Measurements from ENCODE around the gene LMNA. TPM values are rescaled to one million over a fixed set of nuclear protein-coding genes. Genes with fewer than 3 reads are reported as not detected.
A peak's percentile ranks its signal among the peaks of the same experiment; 100 is the strongest.

LMNA gene
- total RNA-seq, 1 experiment from 2014 or later = 68.8 TPM

DNA sequence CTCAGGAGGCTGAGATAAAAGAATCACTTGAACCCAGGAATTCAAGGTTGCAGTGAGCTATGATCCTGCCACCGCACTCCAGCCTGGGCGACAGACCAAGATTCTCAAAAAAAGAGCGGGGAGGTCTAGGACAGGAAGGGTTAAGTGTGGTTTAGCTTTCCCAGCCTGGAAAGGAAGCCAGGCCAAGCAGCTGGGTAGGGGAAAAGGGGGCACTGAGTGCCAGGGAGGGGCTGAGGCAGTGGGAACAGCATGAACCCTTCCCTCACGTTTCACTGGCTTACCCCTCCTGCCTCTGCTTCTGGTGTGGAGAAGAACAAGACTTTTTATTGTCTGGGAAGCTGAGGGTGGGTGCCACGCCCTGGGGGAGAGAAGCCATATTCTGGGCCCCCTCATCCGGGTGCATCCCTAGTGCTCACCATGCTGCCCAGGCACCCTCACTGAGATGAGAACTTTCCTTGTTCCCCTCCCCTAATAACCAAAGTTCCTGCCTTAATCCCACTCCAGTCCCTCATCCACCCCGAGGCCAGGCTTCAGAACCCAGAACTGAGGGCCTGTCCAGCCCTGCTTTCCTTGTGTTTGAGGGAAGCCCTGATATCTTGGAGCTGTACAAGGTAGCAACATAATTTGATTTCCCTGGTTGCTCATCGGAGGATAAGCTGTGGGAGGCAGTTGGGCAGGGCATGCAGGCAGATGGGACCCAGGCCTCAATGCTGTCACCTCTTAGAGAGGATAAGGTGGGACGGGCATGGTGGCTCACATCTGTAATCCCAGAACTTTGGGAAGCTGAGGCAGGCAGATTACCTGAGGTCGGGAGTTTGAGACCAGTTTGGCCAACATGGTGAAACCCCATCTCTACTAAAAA lies 2.0 kb upstream of the LMNA start:
- Mint-ChIP-seq H3K9me3 (no peaks in the 10 kb centered on the region), H3K4me1 (peaks cover 37% of the 10 kb centered on the region), H3K36me3 (no peaks in the 10 kb centered on the region), H3K4me3 (no peak overlapping the region), H3K27me3 (ENCODE audit: low read depth) (peaks cover 18% of the 10 kb centered on the region), H3K27ac (no peak overlapping the region)
- TF ChIP-seq GRHL2 (CRISPR knock-in tag; IDR thresholded peaks at IDR 0.05; ENCODE audit: insufficient replicate concordance, severe bottlenecking) (no peak), FOXK1 (CRISPR knock-in tag; IDR thresholded peaks at IDR 0.05) (no peak), MYBL2 (CRISPR knock-in tag; IDR thresholded peaks at IDR 0.05) (no peak), HMGA2 (CRISPR knock-in tag; IDR thresholded peaks at IDR 0.05) (no peak), NFE2L1 (CRISPR knock-in tag; IDR thresholded peaks at IDR 0.05) (no peak)
- TF ChIP-seq, protein P1, sequence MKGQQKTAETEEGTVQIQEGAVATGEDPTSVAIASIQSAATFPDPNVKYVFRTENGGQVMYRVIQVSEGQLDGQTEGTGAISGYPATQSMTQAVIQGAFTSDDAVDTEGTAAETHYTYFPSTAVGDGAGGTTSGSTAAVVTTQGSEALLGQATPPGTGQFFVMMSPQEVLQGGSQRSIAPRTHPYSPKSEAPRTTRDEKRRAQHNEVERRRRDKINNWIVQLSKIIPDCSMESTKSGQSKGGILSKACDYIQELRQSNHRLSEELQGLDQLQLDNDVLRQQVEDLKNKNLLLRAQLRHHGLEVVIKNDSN (CRISPR knock-in tag; IDR thresholded peaks at IDR 0.05) = no peak
- TF ChIP-seq, protein P2, sequence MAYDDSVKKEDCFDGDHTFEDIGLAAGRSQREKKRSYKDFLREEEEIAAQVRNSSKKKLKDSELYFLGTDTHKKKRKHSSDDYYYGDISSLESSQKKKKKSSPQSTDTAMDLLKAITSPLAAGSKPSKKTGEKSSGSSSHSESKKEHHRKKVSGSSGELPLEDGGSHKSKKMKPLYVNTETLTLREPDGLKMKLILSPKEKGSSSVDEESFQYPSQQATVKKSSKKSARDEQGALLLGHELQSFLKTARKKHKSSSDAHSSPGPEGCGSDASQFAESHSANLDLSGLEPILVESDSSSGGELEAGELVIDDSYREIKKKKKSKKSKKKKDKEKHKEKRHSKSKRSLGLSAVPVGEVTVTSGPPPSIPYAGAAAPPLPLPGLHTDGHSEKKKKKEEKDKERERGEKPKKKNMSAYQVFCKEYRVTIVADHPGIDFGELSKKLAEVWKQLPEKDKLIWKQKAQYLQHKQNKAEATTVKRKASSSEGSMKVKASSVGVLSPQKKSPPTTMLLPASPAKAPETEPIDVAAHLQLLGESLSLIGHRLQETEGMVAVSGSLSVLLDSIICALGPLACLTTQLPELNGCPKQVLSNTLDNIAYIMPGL (CRISPR knock-in tag; IDR thresholded peaks at IDR 0.05) = no peak
- TF ChIP-seq, protein P3, sequence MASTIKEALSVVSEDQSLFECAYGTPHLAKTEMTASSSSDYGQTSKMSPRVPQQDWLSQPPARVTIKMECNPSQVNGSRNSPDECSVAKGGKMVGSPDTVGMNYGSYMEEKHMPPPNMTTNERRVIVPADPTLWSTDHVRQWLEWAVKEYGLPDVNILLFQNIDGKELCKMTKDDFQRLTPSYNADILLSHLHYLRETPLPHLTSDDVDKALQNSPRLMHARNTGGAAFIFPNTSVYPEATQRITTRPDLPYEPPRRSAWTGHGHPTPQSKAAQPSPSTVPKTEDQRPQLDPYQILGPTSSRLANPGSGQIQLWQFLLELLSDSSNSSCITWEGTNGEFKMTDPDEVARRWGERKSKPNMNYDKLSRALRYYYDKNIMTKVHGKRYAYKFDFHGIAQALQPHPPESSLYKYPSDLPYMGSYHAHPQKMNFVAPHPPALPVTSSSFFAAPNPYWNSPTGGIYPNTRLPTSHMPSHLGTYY (CRISPR knock-in tag; IDR thresholded peaks at IDR 0.05) = no peak
- TF ChIP-seq, protein P4, sequence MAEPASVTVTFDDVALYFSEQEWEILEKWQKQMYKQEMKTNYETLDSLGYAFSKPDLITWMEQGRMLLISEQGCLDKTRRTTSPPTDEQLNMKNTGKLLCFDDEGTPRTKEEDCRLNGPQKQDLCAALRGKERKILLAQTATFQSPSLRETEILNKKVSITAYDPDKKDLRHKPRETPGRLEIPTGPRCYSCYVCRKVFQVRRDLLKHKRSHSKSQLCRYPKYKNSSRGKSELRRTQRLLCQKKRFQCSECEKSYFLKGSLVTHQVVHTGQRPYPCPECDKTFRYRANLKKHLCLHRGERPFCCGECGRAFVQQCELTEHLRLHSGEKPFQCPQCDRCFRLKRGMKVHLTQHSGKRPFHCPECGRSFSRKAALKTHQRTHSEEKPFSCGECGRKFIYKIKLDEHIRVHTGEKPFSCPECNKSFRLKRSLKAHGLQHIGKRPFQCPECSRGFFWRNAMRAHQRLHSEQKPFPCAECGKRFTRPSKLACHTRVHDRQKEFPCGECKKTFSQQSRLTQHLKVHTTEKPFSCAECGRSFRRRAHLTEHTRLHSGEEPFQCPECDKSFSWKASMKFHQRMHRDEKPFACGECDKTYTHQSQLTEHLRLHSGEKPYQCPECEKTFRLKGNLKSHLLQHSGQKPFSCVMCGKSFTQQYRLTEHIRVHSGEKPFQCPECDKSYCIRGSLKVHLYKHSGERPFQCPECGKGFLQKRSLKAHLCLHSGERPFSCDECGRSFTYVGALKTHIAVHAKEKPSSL (CRISPR knock-in tag; conservative IDR thresholded peaks at IDR 0.05) = no peak
- TF ChIP-seq, protein P5, sequence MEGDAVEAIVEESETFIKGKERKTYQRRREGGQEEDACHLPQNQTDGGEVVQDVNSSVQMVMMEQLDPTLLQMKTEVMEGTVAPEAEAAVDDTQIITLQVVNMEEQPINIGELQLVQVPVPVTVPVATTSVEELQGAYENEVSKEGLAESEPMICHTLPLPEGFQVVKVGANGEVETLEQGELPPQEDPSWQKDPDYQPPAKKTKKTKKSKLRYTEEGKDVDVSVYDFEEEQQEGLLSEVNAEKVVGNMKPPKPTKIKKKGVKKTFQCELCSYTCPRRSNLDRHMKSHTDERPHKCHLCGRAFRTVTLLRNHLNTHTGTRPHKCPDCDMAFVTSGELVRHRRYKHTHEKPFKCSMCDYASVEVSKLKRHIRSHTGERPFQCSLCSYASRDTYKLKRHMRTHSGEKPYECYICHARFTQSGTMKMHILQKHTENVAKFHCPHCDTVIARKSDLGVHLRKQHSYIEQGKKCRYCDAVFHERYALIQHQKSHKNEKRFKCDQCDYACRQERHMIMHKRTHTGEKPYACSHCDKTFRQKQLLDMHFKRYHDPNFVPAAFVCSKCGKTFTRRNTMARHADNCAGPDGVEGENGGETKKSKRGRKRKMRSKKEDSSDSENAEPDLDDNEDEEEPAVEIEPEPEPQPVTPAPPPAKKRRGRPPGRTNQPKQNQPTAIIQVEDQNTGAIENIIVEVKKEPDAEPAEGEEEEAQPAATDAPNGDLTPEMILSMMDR (IDR thresholded peaks at IDR 0.05) = no peak
- DNase-seq (ENCODE audit: low spot score) (no peak), ATAC-seq (no peak)
- CTCF ChIA-PET = interaction anchor here (2.0 to 28.0 kb wide), 4 partner anchors 11 to 25 kb away, joined by 8 to 1176 read pairs (median 52); partner anchors contain the start of gene MEX3A
- POLR2A ChIA-PET = interaction anchor here (0.6 to 2.4 kb wide), 4 partner anchors 10 to 22 kb away, joined by 3 to 8 read pairs (median 5); no protein-coding TSS in a partner anchor

DNA sequence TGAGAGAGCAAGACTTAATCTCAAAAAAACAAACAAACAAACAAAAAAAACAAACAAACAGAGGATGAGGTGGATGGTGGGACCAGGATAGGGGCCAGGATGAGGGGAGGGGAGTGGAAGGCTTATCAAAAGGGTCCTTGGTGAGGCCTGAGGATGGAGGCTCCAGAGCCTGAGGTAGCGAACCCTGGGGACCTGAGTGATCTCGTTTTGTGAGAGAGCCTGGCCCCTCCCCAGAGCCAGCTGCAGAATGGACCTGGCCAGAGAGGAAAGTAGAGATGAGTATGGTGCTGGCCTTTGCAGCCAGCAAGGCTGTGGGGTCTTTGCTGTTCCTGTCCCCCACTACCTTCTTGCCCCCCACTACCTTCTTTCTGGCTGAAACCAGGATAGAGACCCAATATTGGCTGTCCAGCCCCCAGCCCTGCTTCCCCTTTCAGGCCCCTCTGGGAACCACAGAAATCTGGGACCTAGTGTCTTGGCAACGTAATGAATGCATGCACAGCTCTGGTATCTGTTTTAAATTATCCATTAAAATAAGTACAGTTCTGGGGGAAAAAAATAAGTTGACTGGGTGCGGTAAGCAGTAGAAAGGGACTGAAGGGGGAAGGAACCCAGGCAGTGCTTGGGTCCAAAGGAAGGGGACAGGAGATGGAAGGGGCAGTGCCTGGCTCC lies 1.1 kb upstream of the LMNA start:
- ChIA-PET POLR2A (interaction anchor here (0.7 to 2.4 kb wide), 4 partner anchors 10 to 30 kb away, joined by 3 to 12 read pairs (median 6); partner anchors contain the start of gene MEX3A), CTCF (interaction anchor here (0.6 to 28.0 kb wide), 9 partner anchors 10 to 779 kb away, joined by 3 to 1176 read pairs (median 9); partner anchors contain the start of genes MEX3A and PMF1)
- H3K36me3 Mint-ChIP-seq = no peaks in the 10 kb centered on the region
- H3K9me3 Mint-ChIP-seq = no peaks in the 10 kb centered on the region
- no peak overlapping the region for H3K27ac Mint-ChIP-seq
- H3K27me3 Mint-ChIP-seq (ENCODE audit: low read depth) = peaks cover 18% of the 10 kb centered on the region
- DNase-seq (ENCODE audit: low spot score) = no peak
- H3K4me1 Mint-ChIP-seq = peaks cover 31% of the 10 kb centered on the region
- H3K4me3 Mint-ChIP-seq = peak overlapping the region; percentile 93
- ATAC-seq = no peak
- TF ChIP-seq, protein P6, sequence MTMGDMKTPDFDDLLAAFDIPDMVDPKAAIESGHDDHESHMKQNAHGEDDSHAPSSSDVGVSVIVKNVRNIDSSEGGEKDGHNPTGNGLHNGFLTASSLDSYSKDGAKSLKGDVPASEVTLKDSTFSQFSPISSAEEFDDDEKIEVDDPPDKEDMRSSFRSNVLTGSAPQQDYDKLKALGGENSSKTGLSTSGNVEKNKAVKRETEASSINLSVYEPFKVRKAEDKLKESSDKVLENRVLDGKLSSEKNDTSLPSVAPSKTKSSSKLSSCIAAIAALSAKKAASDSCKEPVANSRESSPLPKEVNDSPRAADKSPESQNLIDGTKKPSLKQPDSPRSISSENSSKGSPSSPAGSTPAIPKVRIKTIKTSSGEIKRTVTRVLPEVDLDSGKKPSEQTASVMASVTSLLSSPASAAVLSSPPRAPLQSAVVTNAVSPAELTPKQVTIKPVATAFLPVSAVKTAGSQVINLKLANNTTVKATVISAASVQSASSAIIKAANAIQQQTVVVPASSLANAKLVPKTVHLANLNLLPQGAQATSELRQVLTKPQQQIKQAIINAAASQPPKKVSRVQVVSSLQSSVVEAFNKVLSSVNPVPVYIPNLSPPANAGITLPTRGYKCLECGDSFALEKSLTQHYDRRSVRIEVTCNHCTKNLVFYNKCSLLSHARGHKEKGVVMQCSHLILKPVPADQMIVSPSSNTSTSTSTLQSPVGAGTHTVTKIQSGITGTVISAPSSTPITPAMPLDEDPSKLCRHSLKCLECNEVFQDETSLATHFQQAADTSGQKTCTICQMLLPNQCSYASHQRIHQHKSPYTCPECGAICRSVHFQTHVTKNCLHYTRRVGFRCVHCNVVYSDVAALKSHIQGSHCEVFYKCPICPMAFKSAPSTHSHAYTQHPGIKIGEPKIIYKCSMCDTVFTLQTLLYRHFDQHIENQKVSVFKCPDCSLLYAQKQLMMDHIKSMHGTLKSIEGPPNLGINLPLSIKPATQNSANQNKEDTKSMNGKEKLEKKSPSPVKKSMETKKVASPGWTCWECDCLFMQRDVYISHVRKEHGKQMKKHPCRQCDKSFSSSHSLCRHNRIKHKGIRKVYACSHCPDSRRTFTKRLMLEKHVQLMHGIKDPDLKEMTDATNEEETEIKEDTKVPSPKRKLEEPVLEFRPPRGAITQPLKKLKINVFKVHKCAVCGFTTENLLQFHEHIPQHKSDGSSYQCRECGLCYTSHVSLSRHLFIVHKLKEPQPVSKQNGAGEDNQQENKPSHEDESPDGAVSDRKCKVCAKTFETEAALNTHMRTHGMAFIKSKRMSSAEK (CRISPR knock-in tag; IDR thresholded peaks at IDR 0.05; ENCODE audit: borderline replicate concordance) = no peak
- TF ChIP-seq RELA (CRISPR knock-in tag; IDR thresholded peaks at IDR 0.05; ENCODE audit: borderline replicate concordance) (no peak), NFYB (CRISPR knock-in tag; conservative IDR thresholded peaks at IDR 0.05; ENCODE audit: low read depth) (no peak)
- TF ChIP-seq, protein P7, sequence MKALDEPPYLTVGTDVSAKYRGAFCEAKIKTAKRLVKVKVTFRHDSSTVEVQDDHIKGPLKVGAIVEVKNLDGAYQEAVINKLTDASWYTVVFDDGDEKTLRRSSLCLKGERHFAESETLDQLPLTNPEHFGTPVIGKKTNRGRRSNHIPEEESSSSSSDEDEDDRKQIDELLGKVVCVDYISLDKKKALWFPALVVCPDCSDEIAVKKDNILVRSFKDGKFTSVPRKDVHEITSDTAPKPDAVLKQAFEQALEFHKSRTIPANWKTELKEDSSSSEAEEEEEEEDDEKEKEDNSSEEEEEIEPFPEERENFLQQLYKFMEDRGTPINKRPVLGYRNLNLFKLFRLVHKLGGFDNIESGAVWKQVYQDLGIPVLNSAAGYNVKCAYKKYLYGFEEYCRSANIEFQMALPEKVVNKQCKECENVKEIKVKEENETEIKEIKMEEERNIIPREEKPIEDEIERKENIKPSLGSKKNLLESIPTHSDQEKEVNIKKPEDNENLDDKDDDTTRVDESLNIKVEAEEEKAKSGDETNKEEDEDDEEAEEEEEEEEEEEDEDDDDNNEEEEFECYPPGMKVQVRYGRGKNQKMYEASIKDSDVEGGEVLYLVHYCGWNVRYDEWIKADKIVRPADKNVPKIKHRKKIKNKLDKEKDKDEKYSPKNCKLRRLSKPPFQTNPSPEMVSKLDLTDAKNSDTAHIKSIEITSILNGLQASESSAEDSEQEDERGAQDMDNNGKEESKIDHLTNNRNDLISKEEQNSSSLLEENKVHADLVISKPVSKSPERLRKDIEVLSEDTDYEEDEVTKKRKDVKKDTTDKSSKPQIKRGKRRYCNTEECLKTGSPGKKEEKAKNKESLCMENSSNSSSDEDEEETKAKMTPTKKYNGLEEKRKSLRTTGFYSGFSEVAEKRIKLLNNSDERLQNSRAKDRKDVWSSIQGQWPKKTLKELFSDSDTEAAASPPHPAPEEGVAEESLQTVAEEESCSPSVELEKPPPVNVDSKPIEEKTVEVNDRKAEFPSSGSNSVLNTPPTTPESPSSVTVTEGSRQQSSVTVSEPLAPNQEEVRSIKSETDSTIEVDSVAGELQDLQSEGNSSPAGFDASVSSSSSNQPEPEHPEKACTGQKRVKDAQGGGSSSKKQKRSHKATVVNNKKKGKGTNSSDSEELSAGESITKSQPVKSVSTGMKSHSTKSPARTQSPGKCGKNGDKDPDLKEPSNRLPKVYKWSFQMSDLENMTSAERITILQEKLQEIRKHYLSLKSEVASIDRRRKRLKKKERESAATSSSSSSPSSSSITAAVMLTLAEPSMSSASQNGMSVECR (CRISPR knock-in tag; IDR thresholded peaks at IDR 0.05; ENCODE audit: borderline replicate concordance) = no peak
